ENCODE data around the gene CELA3A. TPM values are rescaled to one million over a fixed set of nuclear protein-coding genes. Genes with fewer than 3 reads are reported as not detected.

The CELA3A gene
- total and polyA plus RNA-seq, 4 donors: 0.06 to 0.23 TPM; not detected in 2

GRCh38 chr1:22050330-22050729 is 48.9 kb downstream of the CELA3A start:
- Histone ChIP-seq H3K4me1 (ENCODE audit: control insufficient read depth in 4 of 4, insufficient read depth in 4 of 4, low read length in 3 of 4) (peaks cover 5 to 15% (median 12%) of the 10 kb centered on the region in 4 donors), H3K36me3 (ENCODE audit: control insufficient read depth in 4 of 4, insufficient read depth in 3 of 4, low read depth in 1 of 4, low read length in 3 of 4) (peaks cover 0 to 2% (median 0%) of the 10 kb centered on the region in 4 donors), H3K9me3 (ENCODE audit: control insufficient read depth in 4 of 4, low read length in 3 of 4) (no peaks in the 10 kb centered on the region), H3K9ac (ENCODE audit: low read depth in 1 of 2, low read length in 2 of 2) (no peak overlapping the region), H3K27me3 (ENCODE audit: control insufficient read depth in 4 of 4, insufficient read depth in 4 of 4, low read length in 3 of 4) (no peaks in the 10 kb centered on the region), H3K4me3 (ENCODE audit: low read depth in 1 of 3, low read length in 3 of 3) (no peak overlapping the region), H3K27ac (ENCODE audit: low read depth in 1 of 2, low read length in 2 of 2) (no peak overlapping the region)
- no peak for DNase-seq (ENCODE audit: low spot score)
- 97% methylated on average over 3 of the region's 3 CpGs for WGBS
- TF ChIP-seq EGR1 (IDR thresholded peaks at IDR 0.05; ENCODE audit: low read depth in 2 of 2) (no peak), REST (IDR thresholded peaks at IDR 0.05) (no peak), RXRA (IDR thresholded peaks at IDR 0.05) (no peak), HNF4G (IDR thresholded peaks at IDR 0.05) (no peak)
- TF ChIP-seq, protein P1, sequence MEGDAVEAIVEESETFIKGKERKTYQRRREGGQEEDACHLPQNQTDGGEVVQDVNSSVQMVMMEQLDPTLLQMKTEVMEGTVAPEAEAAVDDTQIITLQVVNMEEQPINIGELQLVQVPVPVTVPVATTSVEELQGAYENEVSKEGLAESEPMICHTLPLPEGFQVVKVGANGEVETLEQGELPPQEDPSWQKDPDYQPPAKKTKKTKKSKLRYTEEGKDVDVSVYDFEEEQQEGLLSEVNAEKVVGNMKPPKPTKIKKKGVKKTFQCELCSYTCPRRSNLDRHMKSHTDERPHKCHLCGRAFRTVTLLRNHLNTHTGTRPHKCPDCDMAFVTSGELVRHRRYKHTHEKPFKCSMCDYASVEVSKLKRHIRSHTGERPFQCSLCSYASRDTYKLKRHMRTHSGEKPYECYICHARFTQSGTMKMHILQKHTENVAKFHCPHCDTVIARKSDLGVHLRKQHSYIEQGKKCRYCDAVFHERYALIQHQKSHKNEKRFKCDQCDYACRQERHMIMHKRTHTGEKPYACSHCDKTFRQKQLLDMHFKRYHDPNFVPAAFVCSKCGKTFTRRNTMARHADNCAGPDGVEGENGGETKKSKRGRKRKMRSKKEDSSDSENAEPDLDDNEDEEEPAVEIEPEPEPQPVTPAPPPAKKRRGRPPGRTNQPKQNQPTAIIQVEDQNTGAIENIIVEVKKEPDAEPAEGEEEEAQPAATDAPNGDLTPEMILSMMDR (IDR thresholded peaks at IDR 0.05; ENCODE audit: low read depth, low read length, missing input control): no peak
- TF ChIP-seq, protein P2, sequence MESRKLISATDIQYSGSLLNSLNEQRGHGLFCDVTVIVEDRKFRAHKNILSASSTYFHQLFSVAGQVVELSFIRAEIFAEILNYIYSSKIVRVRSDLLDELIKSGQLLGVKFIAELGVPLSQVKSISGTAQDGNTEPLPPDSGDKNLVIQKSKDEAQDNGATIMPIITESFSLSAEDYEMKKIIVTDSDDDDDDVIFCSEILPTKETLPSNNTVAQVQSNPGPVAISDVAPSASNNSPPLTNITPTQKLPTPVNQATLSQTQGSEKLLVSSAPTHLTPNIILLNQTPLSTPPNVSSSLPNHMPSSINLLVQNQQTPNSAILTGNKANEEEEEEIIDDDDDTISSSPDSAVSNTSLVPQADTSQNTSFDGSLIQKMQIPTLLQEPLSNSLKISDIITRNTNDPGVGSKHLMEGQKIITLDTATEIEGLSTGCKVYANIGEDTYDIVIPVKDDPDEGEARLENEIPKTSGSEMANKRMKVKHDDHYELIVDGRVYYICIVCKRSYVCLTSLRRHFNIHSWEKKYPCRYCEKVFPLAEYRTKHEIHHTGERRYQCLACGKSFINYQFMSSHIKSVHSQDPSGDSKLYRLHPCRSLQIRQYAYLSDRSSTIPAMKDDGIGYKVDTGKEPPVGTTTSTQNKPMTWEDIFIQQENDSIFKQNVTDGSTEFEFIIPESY (IDR thresholded peaks at IDR 0.05): no peak

GRCh38 chr1:22051607-22052114 is 50.2 kb downstream of the CELA3A start:
- H3K9me3 ChIP-seq (ENCODE audit: control insufficient read depth in 4 of 4, low read length in 3 of 4): no peaks in the 10 kb centered on the region
- no peak overlapping the region for H3K9ac ChIP-seq (ENCODE audit: low read depth in 1 of 2, low read length in 2 of 2)
- no peaks in the 10 kb centered on the region for H3K27me3 ChIP-seq (ENCODE audit: control insufficient read depth in 4 of 4, insufficient read depth in 4 of 4, low read length in 3 of 4)
- H3K27ac ChIP-seq (ENCODE audit: low read depth in 1 of 2, low read length in 2 of 2): no peak overlapping the region
- TF ChIP-seq MAX (IDR thresholded peaks at IDR 0.05): no peak
- peaks cover 8 to 25% (median 16%) of the 10 kb centered on the region in 4 donors for H3K4me1 ChIP-seq (ENCODE audit: control insufficient read depth in 4 of 4, insufficient read depth in 4 of 4, low read length in 3 of 4)
- H3K4me3 ChIP-seq (ENCODE audit: low read depth in 1 of 3, low read length in 3 of 3): no peak overlapping the region
- DNase-seq (ENCODE audit: low spot score): no peak
- 91% methylated on average over 13 of the region's 13 CpGs for WGBS
- H3K36me3 ChIP-seq (ENCODE audit: control insufficient read depth in 4 of 4, insufficient read depth in 3 of 4, low read depth in 1 of 4, low read length in 3 of 4): peaks cover 0 to 2% (median 0%) of the 10 kb centered on the region in 4 donors

All from liver (tissue), 9 donors.